SU-DHL-6 (cell line): Measurements from ENCODE around the gene PYY.

Experiments
- EZH2phosphoT487 ChIP-seq: fragments of 200-600 bp; sonication (generic), shearing (Covaris generic); conservative IDR thresholded peaks from 2 replicates; pipeline ENCODE4 v1.6.1; 2018; ENCODE audit warnings: mild to moderate bottlenecking, antibody characterized with exemption, low read length, moderate library complexity, mixed read lengths
- TF ChIP-seq, protein P1 (sequence below): fragments of 200-600 bp; sonication (generic); IDR thresholded peaks from one replicate; pipeline ENCODE4 v1.5.1; 2017; ENCODE audit warnings: antibody characterized with exemption, mild to moderate bottlenecking, low read length, moderate library complexity; ENCODE audit not compliant: insufficient read depth, poor library complexity, severe bottlenecking

DNA sequence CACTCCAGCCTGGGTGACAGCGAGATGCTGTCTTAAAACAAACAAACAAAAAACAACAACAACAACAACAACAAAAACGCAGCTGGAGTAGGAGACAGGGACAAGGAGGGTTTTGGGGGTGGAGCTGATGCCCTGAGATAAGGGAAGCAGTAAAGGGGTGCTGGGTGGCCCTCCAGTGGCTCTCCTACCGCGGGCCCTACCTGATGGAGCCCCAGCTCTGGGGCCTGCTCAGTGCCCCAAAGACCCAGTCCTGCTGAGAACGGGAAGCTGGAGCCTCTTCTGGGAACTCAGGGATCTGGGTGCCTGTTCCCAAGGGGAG, 29.4 kb upstream of the PYY start:
- TF ChIP-seq, protein P1, sequence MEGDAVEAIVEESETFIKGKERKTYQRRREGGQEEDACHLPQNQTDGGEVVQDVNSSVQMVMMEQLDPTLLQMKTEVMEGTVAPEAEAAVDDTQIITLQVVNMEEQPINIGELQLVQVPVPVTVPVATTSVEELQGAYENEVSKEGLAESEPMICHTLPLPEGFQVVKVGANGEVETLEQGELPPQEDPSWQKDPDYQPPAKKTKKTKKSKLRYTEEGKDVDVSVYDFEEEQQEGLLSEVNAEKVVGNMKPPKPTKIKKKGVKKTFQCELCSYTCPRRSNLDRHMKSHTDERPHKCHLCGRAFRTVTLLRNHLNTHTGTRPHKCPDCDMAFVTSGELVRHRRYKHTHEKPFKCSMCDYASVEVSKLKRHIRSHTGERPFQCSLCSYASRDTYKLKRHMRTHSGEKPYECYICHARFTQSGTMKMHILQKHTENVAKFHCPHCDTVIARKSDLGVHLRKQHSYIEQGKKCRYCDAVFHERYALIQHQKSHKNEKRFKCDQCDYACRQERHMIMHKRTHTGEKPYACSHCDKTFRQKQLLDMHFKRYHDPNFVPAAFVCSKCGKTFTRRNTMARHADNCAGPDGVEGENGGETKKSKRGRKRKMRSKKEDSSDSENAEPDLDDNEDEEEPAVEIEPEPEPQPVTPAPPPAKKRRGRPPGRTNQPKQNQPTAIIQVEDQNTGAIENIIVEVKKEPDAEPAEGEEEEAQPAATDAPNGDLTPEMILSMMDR: no peak
- no peak for TF ChIP-seq EZH2phosphoT487
